PC-3 (cell line): ENCODE results near the gene ZFP92. TPM values are rescaled to one million over a fixed set of nuclear protein-coding genes. Genes with fewer than 3 reads are reported as not detected.

Experiments used
- ATAC-seq: fragments of 200-7000 bp; cut with Tn5 transposase; 2 replicates; pipeline ENCODE4 v1.9.1; 2020; ENCODE audit warnings: mild to moderate bottlenecking, moderate library complexity
- BruUV-seq: library from RNA; stranded (reverse); fragments of 400-500 nt; replicated peaks from 2 replicates; lab custom pipeline; 2021; lab: Mats Ljungman, UMichigan
- CTCF ChIA-PET: fragments of 300-600 bp; sonication (Branson Sonifier 250); formaldehyde crosslinking; loops from one replicate; lab custom pipeline; 2022; ENCODE audit warnings: antibody characterized with exemption; lab: Charles Lee
- POLR2A ChIA-PET: fragments of 300-600 bp; sonication (Branson Sonifier 250); formaldehyde crosslinking; loops from one replicate; lab custom pipeline; 2022; ENCODE audit warnings: antibody characterized with exemption; ENCODE audit not compliant: unreplicated experiment; lab: Charles Lee
- DNase-seq: peaks from one replicate; pipeline ENCODE4 v3.0.0-alpha.2; 2015
- H2AFZ ChIP-seq: fragments of 300-600 bp; sonication (generic); 2 replicates; pipeline ENCODE4 v1.6.0; 2016; ENCODE audit warnings: antibody characterized with exemption, low read length
- H3F3A ChIP-seq: fragments of 300-600 bp; sonication (generic); one replicate; pipeline ENCODE4 v1.6.0; 2017; ENCODE audit warnings: antibody characterized with exemption, low read length, control low read depth, mild to moderate bottlenecking; ENCODE audit not compliant: unreplicated experiment
- H3K27ac ChIP-seq: fragments of 300-600 bp; sonication (generic); 2 replicates; pipeline ENCODE4 v1.5.1; 2016; ENCODE audit warnings: mild to moderate bottlenecking, low read length
- H3K27me3 ChIP-seq: fragments of 300-600 bp; sonication (generic); 2 replicates; pipeline ENCODE4 v1.6.1; 2016; ENCODE audit warnings: low read length, mixed read lengths
- H3K36me3 ChIP-seq: fragments of 300-600 bp; sonication (generic); 2 replicates; pipeline ENCODE4 v1.6.1; 2016; ENCODE audit warnings: low read depth, mixed run types, low read length, mixed read lengths
- H3K4me1 ChIP-seq: fragments of 300-600 bp; sonication (generic); 2 replicates; pipeline ENCODE4 v1.5.1; 2016; ENCODE audit warnings: low read length; ENCODE audit not compliant: insufficient read depth
- H3K4me2 ChIP-seq: fragments of 300-600 bp; sonication (generic); 2 replicates; pipeline ENCODE4 v1.6.0; 2016; ENCODE audit warnings: low read length
- H3K4me3 ChIP-seq: fragments of 300-600 bp; sonication (generic); 2 replicates; pipeline ENCODE4 v1.5.1; 2016; ENCODE audit warnings: mild to moderate bottlenecking, low read length, mixed read lengths
- H3K79me2 ChIP-seq: fragments of 300-600 bp; sonication (generic); 2 replicates; pipeline ENCODE4 v1.6.1; 2017; ENCODE audit warnings: low read length, mixed read lengths
- H3K9ac ChIP-seq: fragments of 300-600 bp; sonication (generic); 2 replicates; pipeline ENCODE4 v1.6.0; 2016; ENCODE audit warnings: mild to moderate bottlenecking, low read length
- H3K9me2 ChIP-seq: fragments of 300-600 bp; sonication (generic); replicated peaks from 2 replicates; pipeline ENCODE4 v1.6.1; 2016; ENCODE audit warnings: mixed run types, low read length, mixed read lengths
- H3K9me3 ChIP-seq: fragments of 300-600 bp; sonication (generic); 2 replicates; pipeline ENCODE4 v1.6.1; 2016; ENCODE audit warnings: low read length, mixed read lengths
- H4K20me1 ChIP-seq: fragments of 300-600 bp; sonication (generic); 2 replicates; pipeline ENCODE4 v1.6.1; 2016; ENCODE audit warnings: low read length, mixed read lengths
- EZH2 ChIP-seq: fragments of 300-600 bp; sonication (generic); IDR thresholded peaks from one replicate; pipeline ENCODE4 v1.6.1; 2017; ENCODE audit warnings: antibody characterized with exemption, mild to moderate bottlenecking, low read length; ENCODE audit not compliant: unreplicated experiment
- EZH2phosphoT487 ChIP-seq: fragments of 300-600 bp; sonication (generic); IDR thresholded peaks from 2 replicates; pipeline ENCODE4 v1.6.1; 2018; ENCODE audit warnings: mild to moderate bottlenecking, antibody characterized with exemption, low read length, borderline replicate concordance
- intact Hi-C: fragments of 100-400 bp; cut with micrococcal nuclease; formaldehyde crosslinking; loops from 2 replicates; pipeline ENCODE4 v1.9.0; 2023
- total RNA-seq: library from RNA; depleted of rRNA; stranded (reverse); fragments of >200 nt; gene quantifications from 2 replicates; pipeline ENCODE4 v1.2.3, GENCODE V29; 2014
- TF ChIP-seq, protein P1 (sequence below): fragments of 300-600 bp; sonication (generic); conservative IDR thresholded peaks from 2 replicates; pipeline ENCODE4 v1.5.1; 2017; ENCODE audit warnings: antibody characterized with exemption, low read depth, mild to moderate bottlenecking, low read length

The ZFP92 gene
- total RNA-seq, 1 experiment from 2014 or later = not detected

DNA sequence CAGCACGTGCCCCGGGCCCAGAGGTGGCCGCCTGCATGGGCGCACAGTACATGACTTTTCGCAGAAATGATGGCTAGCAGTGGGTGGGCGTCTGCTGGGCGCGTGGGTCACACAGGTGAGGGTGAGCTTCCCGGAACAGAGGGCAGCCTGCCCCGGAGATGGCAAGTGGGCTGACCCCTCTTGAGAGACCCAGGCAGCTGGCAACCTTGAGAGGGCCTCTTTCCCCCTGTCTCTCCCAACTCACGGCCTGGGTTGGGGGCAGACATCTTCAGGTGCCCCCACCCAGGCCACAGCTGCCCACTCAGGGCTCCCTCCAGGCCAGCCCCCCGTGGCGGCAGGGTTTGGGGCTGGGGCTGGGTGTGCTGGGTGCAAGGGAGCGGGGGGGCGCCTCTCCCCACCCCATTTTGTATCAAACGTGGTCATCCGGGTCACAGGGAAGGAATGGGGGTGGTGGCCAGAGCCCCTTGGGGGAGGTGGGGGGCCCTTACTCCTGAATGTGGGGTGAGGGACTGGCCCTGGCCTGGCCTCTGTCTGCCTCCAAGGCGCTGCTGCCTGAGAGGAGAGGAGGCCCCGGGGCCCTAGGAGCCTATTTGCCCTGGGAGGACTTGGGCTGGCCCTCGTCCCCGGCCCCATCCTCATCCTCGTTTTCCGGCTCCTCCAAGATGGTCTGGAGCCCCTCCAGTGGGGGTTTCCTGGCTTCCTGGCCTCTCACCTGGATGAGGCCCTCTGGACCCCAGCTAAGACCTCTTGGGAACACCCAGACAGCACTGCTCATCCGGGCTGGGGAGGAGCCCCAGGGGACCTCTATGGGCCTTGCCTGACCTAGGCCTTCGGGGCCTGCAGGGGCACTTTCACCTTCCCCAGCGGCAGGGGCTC is 14.7 kb upstream of the ZFP92 start:
- Histone ChIP-seq H3K4me2 (no peak overlapping the region), H2AFZ (no peak overlapping the region), H3K79me2 (no peaks in the 10 kb centered on the region), H3K9me2 (no peaks in the 10 kb centered on the region), H3F3A (no peaks in the 10 kb centered on the region), H3K36me3 (no peaks in the 10 kb centered on the region), H3K27me3 (0 out of 2 replicates have a peak, but pooled peaks cover 6% of the 10 kb centered on the region), H3K4me3 (no peak overlapping the region), H3K9me3 (no peaks in the 10 kb centered on the region), H3K27ac (no peak overlapping the region), H4K20me1 (no peaks in the 10 kb centered on the region), H3K4me1 (no peaks in the 10 kb centered on the region), H3K9ac (no peak overlapping the region)
- ATAC-seq (no peak), DNase-seq (no peak)
- TF ChIP-seq, protein P1, sequence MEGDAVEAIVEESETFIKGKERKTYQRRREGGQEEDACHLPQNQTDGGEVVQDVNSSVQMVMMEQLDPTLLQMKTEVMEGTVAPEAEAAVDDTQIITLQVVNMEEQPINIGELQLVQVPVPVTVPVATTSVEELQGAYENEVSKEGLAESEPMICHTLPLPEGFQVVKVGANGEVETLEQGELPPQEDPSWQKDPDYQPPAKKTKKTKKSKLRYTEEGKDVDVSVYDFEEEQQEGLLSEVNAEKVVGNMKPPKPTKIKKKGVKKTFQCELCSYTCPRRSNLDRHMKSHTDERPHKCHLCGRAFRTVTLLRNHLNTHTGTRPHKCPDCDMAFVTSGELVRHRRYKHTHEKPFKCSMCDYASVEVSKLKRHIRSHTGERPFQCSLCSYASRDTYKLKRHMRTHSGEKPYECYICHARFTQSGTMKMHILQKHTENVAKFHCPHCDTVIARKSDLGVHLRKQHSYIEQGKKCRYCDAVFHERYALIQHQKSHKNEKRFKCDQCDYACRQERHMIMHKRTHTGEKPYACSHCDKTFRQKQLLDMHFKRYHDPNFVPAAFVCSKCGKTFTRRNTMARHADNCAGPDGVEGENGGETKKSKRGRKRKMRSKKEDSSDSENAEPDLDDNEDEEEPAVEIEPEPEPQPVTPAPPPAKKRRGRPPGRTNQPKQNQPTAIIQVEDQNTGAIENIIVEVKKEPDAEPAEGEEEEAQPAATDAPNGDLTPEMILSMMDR = no peak
- TF ChIP-seq EZH2phosphoT487 = no peak
- TF ChIP-seq EZH2 = no peak
- BruUV-seq = no TSS peak
- POLR2A ChIA-PET = no interaction called here
- CTCF ChIA-PET = no interaction called here
- intact Hi-C loops = no loop called here

DNA sequence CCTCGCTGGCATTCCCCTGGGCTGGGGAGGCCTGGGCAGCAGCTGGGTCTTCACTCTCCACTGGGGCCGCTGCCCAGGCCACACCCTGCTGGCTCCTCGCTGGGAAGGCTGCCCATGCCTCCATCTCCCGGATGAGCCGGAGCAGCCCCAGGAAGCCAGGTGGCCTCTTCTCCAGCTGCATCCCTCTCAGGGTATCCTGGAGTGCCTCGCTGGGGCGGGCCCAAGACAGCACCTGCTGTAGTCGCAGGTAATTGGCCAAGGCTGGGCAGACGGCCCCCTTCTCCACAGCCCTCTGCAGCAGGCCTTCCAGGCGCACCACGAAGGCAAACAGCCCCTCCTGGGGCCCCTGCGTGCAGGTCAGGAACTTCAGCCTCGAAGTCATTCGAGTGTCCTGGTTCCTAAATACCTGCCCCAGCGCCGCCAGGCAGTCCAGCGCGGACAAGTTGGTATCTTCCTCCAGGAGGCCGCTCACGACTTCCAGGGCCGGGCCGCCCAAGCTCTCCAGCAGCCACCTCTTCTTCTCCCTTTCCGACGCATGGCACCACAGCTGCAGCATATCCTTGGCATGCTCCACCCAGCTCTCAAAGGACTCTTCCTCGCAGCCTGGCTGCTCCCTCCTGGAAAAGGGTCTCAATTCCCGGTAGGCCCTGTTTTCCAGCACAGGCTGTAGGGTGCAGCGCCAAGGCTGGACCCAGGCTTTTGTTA is 13.9 kb upstream of the ZFP92 start:
- H3K27me3 ChIP-seq = 0 out of 2 replicates have a peak, but pooled peaks cover 6% of the 10 kb centered on the region
- intact Hi-C loops = no loop called here
- H3F3A ChIP-seq = no peaks in the 10 kb centered on the region
- no peak overlapping the region for H3K4me2 ChIP-seq
- H3K36me3 ChIP-seq = no peaks in the 10 kb centered on the region
- no peak for DNase-seq
- no peaks in the 10 kb centered on the region for H3K9me2 ChIP-seq
- ATAC-seq = no peak
- ChIA-PET CTCF (no interaction called here), POLR2A (no interaction called here)
- H3K9ac ChIP-seq = no peak overlapping the region
- H2AFZ ChIP-seq = no peak overlapping the region
- no peaks in the 10 kb centered on the region for H3K9me3 ChIP-seq
- BruUV-seq = no TSS peak
- TF ChIP-seq, protein P1 = no peak
- TF ChIP-seq EZH2 = no peak
- no peak for TF ChIP-seq EZH2phosphoT487
- H3K4me1 ChIP-seq = no peaks in the 10 kb centered on the region
- no peak overlapping the region for H3K4me3 ChIP-seq
- H3K27ac ChIP-seq = no peak overlapping the region
- no peaks in the 10 kb centered on the region for H4K20me1 ChIP-seq
- no peaks in the 10 kb centered on the region for H3K79me2 ChIP-seq
